HL-60 (cell line): ENCODE results near the gene CXCL11.

ENCODE experiments used
- DNase-seq, 2 experiments: peaks; one replicate each; pipeline ENCODE4 v3.0.0-alpha.2; 2010 to 2020; ENCODE audit warnings: low read depth in 1 of 2, low spot score in 1 of 2
- H3K27ac ChIP-seq: fragments of 250-450 bp; sonication (Bioruptor Pico); replicated peaks from 2 replicates; pipeline ENCODE4 v1.5.1; 2020; ENCODE audit warnings: mild to moderate bottlenecking, moderate library complexity
- H3K27me3 ChIP-seq: fragments of 250-450 bp; sonication (Bioruptor Pico); 2 replicates; pipeline ENCODE4 v1.5.1; 2021; ENCODE audit warnings: mild to moderate bottlenecking, moderate library complexity; ENCODE audit not compliant: insufficient read depth, poor library complexity, severe bottlenecking
- H3K4me3 ChIP-seq: replicated peaks from 2 replicates; pipeline ENCODE4 v1.5.1; 2011; ENCODE audit warnings: mild to moderate bottlenecking, control low read depth, low read length; ENCODE audit not compliant: insufficient read depth
- CTCF ChIP-seq: IDR thresholded peaks from one replicate; pipeline ENCODE4 v1.5.1; 2011; ENCODE audit warnings: low read length, control low read depth, inconsistent platforms; ENCODE audit not compliant: insufficient read depth
- POLR2AphosphoS5 ChIP-seq: IDR thresholded peaks from 2 replicates; pipeline ENCODE4 v1.6.1; 2012; ENCODE audit warnings: low read depth
- SPI1 ChIP-seq: IDR thresholded peaks from 2 replicates; pipeline ENCODE4 v1.6.1; 2012; ENCODE audit warnings: low read depth, mild to moderate bottlenecking, borderline replicate concordance
- TF ChIP-seq, protein P1 (sequence below): IDR thresholded peaks from 2 replicates; pipeline ENCODE4 v1.6.1; 2012; ENCODE audit warnings: low read depth; ENCODE audit not compliant: insufficient replicate concordance

CXCL11 gene

DNA sequence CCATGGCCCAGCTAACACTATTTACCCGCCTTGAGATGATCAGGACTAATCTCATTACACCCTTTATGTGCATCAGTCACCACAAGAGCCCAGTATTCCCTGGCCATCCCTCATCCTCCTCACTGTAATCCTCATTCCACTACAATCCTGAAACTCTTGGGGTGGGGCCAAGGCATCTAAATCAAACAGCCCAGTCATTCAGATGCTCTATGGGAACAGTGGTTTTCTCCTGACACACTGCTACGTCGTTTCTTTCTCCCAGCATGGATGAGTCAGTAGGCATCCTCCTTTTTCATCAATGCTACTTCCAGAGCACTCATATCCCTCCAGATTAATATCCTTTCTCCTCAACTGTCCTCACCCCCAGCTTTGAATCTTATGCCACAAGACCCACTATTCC, 50.8 kb downstream of the CXCL11 start:
- Histone ChIP-seq H3K4me3 (no peak overlapping the region), H3K27ac (no peak overlapping the region), H3K27me3 (no peaks in the 10 kb centered on the region)
- TF ChIP-seq CTCF (no peak), POLR2AphosphoS5 (no peak), SPI1 (no peak)
- TF ChIP-seq, protein P1, sequence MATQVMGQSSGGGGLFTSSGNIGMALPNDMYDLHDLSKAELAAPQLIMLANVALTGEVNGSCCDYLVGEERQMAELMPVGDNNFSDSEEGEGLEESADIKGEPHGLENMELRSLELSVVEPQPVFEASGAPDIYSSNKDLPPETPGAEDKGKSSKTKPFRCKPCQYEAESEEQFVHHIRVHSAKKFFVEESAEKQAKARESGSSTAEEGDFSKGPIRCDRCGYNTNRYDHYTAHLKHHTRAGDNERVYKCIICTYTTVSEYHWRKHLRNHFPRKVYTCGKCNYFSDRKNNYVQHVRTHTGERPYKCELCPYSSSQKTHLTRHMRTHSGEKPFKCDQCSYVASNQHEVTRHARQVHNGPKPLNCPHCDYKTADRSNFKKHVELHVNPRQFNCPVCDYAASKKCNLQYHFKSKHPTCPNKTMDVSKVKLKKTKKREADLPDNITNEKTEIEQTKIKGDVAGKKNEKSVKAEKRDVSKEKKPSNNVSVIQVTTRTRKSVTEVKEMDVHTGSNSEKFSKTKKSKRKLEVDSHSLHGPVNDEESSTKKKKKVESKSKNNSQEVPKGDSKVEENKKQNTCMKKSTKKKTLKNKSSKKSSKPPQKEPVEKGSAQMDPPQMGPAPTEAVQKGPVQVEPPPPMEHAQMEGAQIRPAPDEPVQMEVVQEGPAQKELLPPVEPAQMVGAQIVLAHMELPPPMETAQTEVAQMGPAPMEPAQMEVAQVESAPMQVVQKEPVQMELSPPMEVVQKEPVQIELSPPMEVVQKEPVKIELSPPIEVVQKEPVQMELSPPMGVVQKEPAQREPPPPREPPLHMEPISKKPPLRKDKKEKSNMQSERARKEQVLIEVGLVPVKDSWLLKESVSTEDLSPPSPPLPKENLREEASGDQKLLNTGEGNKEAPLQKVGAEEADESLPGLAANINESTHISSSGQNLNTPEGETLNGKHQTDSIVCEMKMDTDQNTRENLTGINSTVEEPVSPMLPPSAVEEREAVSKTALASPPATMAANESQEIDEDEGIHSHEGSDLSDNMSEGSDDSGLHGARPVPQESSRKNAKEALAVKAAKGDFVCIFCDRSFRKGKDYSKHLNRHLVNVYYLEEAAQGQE = no peak
- no peak for DNase-seq
